HG03442 (cell line): ENCODE results near the gene SLC35E1.

Experiments used
- ATAC-seq: cut with Tn5 transposase; IDR thresholded peaks from one replicate; pipeline ENCODE4 v1.9.1; 2021; ENCODE audit warnings: mild to moderate bottlenecking, moderate library complexity; ENCODE audit not compliant: unreplicated experiment

SLC35E1 gene

DNA sequence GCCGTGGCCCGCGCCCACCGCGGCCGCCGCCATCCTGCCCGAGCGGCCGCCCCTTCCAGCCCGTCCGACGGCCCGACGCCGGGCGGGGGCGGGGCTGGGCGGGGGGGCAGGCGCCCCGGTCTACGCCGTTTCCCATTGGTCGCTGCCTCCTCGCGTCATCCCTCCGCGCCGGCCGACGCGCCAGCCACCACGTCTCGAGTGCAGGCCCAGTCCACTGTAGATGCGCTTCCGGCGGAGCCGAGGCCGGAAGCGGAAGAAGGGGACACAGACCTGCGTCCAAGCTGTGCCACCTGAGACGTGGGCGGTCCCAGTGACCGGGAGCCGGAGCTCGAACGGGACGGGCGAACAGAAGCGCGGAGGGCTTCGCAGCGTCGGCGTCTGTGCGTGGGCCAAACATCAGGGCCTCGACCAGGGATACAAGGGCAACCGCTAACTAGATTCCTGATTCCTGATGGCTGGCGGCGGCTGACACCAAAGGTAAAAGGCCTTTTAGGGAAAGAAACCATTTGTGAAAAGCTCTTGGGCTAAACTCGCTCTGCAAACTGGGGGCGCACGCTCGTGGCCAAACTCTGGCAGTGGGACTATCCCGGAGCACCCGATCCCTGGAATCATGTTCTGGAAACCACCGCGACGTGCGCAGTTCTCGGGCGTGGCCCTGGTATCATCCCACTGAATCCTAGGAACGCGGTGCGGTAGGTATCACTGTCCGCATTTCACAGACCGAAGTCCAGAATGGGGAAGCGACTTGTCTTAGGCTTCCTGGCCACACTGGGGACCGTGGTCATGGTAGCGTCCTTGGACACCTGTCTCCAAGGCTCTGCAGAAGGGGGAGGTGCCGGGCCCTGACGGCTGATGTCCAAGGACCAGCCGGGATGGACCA lies at the start of gene SLC35E1:
TSS of gene SLC35E1 (minus strand) at position 84 of the 880 bp plus-strand sequence. CDS start at position 33, 51 bp downstream.
- peak; percentile 77 for ATAC-seq

DNA sequence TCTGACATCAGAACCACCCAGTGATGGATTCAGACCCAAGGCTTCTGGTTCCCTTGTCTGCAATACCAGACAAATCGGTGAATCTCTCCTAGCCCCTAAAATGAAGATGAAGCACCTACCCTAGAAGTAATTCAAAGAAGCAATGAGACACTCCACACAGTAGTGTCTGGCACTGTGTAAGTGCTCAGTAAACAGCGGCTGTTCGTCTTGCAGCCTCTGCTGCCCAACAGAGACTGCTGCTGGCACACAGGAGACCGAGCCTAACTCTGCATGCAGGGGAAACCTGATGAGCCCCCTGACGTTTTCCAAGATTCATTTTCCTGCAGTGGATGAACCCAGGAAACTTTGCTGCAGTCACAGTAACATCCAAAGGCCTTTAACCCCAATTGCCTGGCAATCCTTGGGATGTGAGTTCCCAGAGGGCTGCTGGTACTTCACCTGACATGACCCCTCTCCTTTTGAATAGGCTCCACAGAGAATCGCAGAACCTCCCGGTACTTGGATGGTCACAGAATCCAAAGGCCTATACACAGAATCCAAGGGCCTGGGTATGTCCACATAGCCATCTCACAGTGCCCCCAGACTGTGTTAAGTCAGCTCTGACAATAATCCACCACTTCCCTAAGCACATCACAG lies 49.1 kb upstream of the SLC35E1 start:
- ATAC-seq, result no peak

DNA sequence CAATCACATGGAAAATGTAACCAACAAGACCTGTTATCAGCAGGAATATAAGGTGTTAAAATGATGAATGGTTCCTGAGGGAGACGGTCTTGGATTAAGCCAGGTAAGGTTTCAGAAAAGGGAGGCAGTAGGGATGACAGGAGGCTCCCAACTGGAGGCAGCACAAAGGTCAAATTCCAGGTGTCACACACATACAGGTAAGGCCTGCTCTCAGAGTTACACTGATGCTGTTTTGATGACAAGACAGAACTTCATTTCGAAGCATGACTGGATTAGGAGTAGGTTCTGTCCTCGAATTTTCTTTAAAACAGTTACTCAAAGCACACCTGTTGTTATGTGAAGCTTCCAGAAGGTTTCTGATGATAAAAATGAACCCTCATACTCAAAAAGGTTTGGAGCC lies 48.4 kb upstream of the SLC35E1 start:
- no peak for ATAC-seq

DNA sequence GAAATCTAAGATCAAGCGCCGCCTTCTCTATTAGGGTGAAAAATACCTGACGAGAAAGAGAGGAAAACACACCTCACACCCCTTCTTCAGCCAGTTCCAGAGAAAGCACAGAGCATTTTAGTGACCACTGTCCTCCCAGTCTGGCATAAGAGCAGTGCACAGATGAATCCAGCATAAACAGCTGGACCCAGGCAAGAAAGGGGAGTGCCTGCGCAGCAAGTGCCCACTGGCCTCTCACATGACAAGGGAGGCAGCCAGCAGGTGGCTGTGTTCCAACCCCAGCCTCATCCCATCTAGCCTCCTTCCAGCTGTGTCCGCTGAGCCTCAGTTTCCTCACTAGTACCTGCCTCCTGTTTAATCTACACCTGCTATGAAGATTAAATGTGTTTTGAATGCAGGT lies 47.8 kb upstream of the SLC35E1 start:
- ATAC-seq, result no peak

DNA sequence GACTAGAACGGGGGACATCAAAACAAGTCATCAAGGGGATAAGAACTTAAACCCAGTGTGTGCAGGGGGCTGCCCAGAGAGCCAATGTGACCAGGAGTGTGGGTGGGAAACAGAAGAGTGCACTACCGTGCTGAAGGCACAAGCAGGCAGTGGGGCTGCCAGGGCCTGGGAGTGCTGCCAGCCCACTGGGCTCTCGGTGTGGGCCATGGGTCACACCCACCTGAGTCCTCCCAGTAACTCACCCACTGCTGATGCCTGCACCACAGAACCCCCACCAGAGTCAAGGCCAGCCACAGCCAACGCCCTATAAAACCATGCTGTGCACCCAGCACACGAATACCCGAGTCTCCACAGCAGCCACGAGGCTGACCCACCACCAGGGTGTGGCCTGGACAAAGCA lies 47.2 kb upstream of the SLC35E1 start:
- no peak for ATAC-seq

DNA sequence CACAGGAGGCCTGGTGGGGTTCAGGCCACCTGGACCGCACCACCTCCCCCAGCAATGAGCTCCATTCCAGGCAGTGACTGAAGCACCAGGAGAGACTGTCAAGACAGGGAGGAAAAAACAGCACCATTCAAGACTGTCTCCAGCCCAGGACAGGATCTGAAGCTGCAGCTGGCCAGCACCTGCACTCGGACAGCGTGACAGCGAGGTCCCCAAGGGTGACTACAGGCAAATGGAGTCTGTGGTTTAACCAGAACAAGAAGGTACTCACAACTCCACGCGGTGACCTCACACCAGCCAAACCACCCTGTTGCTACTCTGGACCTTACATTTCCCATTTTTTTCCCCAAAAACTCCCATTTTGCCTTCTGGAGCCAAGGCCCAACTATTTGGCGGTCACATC lies 46.0 kb upstream of the SLC35E1 start:
- no peak for ATAC-seq

DNA sequence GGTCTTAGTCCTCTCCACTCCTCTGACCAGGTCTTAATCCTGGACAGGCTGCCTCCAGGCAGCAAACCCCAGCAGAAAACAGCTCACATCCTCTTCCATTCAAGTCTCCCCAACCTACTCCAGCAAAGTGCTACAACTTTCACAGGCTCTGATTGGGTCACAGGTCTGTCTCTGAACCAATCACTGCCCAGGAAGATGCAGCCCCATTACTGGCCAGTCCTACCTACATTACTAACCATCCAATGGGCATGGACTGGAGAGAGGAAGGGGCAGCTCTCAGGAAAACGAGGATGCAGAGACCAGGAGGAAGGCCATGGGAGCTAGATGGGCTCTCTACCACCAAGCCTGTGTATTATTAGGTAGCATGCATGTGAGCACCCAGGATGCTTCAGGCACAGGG lies 43.6 kb upstream of the SLC35E1 start:
- ATAC-seq, result no peak

DNA sequence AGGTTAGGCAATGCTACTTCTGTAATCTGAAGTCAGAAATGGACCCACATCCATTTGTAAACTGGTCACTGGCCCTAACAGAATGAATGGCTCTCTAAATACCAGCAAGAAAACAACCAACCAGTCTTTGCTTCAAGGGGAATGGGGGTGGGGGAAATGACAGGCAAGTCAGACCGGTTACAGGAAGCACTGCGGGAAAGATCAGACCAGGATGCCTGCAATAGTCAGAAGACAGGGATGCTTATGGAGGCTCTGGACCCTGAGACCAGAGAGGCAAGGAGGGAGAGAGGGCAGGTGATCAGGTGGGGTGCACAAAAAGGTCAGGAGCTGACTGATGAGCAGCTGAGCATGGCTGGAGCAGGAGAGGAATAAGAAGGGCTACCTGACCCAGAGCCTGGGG lies 42.7 kb upstream of the SLC35E1 start:
- ATAC-seq, result no peak

DNA sequence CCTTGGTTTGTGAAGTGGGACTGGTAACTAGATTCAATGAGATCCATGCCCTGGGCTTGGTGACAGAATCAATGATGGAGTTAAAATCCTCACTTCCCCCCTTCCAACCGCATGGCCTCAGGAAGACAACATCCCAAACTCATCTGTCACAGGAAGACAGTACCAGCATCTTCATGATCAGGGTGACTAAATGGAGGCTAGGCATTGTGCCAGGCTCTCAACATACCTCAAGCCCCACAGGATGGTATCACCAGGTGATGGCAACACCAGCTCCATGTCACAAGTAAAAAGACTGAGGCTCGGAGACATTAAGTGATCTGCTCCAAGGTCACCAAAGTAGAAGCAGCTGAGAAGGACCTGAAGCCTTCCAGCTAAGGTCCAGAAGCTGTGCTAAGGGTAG lies 41.6 kb upstream of the SLC35E1 start:
- no peak for ATAC-seq

DNA sequence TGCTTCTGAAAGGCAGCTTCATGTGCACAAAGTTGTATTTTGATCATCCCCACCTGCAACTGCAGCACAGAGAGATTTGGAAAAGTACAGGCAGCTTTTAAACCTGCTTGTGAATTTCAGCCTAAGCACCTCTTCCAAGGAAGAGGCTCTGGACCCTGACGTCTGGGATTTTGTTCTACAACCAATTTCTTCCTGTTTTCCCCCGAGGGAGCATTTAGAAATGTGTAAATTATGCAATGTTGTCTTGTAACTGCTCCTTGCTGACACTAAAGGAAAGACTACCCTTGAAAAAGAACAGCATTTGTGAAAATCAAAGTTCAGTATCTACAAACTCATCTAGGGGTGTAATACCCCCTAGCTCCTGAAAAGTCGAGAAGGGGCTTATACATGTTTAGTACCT lies 40.4 kb upstream of the SLC35E1 start:
- ATAC-seq, result no peak

DNA sequence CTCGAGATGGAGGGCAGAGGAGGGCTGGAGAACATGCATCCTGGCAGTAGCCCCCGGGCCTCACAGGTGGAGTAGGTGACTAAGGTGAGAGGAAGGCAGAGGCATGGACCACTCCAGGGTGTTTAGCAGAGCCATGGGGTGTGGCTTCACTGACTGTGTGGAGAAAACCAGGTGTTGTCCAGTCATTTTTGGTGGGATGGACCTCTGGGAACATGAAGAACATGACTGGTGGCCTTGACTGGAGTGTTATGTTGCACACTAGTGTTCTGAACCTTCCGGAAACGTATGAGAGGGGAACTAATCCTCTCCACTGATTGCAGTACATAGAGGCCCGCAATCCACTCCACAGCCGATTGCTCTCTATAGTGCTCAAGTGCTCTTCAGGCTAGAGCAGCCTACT lies 38.9 kb upstream of the SLC35E1 start:
- ATAC-seq, result no peak

DNA sequence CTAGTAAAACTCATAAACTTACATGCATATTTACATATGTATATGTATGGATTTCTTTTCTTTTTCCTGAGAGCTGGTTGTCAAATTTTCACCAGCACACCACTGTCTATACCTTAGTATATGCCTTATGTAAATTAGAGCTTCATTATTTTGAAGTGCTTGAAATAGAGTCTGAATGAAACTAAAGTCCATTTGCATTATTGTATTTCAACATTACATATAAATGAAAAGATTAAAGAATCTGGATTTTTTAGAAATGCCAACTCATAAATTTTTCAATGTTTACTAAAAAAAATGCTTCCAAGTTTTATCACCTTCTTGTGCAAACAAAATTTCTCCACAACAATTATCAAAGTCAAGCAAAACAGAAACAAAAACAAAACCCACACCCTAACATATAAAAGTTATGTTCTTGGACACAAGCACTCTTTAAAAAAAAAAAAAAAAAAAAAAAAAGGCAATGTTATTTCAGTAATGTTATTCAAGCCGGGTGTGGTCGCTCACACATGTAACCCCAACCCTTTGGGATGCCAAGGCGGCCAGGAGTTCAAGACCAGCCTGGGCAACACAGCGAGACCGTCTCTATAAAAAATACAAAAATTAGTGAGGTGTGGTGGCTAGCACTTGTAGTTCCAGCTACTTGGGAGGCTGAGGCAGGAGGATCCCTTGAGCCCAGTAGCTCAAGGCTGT lies 37.4 kb upstream of the SLC35E1 start:
- no peak for ATAC-seq

DNA sequence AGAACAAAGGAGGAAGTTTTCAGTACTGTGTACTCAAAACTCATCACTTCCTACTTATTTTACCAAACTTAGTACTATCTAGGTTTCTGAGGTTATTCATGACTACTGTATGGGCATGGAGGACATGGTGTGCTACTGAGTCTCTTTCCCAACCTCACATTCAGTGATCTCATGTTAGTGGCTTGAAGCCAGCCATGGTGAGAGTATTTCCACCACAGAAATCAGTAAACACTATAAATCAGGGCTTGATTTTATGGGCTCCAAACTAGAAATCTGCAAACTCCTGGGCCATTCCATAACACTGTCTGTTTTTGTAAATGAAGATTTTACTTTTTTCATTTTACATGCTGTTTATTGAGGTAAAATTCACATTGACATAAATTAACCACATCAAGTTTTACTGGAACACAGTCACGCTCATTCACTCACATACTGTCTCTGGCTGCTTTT lies 36.1 kb upstream of the SLC35E1 start:
- ATAC-seq, result no peak

DNA sequence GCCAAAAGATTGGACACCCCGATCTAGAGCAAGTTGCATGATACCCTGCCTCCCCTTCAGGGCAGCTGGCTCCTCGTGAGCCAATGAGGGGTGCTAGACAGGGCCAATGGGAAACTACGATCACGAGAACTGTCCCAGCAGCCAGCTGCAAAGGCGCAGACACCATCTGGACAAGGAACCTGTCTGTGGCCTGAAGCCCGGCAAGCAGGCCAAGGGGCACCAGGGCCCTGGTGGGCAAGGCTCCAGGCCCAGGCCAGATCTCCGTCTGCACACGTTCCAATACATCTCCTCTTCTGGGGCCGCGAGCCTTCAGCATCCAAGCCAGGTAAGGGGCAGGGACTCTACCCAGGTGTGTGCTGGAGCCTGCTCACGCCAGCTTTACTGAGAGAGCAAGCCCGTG lies 35.6 kb upstream of the SLC35E1 start:
- ATAC-seq, result no peak

DNA sequence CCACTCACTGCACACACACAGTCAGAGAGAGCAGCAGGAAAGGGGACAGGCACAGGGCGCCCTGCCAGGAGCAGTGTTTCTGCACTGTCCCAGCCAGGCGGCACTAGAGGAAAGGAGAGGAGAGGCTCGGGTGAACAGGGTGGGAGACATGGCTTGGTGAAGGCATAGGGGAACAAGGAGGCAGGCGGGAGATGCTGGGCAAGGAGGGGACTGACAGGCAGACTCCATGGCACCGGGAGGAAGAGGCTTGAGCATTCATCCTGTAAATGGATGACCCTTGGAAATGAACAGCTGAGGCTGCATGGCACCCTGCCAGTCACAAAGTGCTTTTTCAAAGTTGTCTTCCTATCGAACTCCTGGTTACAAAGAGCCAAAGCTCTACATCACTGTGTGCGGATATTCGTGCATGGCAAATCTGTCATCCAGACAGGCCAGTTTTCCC lies 33.4 kb upstream of the SLC35E1 start:
- ATAC-seq, result no peak

DNA sequence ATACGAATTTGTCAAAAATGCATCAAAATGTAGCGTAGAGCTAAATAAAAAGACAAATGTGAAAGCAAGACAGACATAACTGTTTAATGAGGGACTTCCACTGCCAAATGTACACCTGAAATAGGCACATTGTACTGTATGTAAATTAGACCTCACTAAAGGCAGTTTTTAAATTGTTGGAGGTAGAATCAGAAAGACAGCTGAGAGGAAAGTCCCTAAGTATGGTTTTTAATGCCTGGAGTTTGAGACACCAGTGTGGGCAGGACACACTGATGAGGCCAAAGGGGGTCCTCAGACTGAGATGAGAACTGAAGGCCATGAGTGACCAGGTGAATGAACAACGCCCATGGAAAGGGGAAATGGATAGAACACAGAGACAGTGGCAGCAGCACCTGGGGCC lies 32.9 kb upstream of the SLC35E1 start:
- no peak for ATAC-seq

DNA sequence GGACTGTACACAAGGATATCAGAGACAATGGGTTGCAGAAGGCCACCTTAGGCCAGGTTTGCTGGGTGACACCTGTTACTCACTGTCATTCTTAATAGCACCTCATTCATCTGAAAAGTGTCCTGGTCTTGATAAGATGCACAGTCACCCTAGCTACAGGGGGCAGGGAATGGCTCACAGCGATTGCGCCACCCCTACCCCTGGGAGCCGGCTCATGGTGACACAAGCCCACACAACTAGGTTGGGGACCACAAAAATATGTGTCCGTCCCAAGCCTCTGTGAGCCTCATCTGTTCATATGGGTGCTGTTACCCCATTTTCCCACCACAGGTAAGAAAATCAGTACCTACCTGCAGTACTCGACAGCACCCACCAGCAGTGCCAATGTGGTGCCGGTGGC lies 32.4 kb upstream of the SLC35E1 start:
- no peak for ATAC-seq

DNA sequence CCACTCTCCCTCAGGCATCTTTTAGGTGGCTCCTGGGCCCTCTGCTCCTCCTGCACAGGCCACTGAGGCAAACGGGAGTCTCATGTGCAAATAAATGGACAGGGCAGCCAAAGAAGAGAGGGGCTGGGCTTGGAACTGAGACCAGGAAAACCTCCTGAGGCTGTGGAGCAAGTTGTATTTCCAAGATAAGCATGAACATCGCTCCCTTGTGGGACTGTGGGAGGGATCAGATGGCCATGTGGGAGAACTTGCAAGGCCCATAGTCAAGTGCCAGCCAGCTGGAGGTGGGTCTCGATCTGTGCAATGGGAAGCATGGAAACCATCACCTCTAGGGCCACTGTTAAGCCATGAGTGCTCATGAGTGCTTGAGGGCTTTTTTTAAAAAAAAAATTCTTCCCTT lies 30.9 kb upstream of the SLC35E1 start:
- ATAC-seq, result no peak

DNA sequence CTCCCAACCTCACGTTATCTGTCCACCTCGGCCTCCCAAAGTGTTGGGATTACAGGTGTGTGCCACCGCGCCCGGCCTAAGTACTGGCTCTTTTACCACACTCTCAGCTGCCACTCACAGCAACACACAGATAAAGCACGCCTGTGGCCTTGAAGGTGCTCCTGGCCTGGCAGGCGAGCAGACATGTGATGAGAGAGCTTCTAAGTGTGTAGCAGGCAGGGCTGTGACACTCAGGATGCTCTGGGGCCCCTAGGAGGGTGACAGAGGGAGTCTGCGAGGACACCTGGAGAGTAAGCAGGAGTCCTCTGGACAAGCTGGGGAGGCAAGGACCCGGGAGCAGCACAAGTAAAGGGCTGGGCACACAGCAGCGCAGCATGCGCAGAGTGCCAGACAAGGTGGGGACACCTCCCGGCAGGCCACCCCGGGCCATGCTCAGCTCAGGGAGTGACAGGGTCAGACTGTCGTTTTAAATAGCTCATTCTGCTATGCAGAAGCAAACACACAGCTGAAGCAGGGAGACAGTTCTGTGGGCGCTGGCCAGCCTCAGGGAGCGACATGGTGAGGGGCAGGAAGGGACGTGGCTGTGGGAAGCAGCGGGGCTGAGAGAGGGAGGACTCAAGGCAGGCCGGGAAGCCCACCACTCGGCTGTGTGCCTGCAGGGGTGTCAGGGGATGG lies 29.3 kb upstream of the SLC35E1 start:
- ATAC-seq, result no peak

DNA sequence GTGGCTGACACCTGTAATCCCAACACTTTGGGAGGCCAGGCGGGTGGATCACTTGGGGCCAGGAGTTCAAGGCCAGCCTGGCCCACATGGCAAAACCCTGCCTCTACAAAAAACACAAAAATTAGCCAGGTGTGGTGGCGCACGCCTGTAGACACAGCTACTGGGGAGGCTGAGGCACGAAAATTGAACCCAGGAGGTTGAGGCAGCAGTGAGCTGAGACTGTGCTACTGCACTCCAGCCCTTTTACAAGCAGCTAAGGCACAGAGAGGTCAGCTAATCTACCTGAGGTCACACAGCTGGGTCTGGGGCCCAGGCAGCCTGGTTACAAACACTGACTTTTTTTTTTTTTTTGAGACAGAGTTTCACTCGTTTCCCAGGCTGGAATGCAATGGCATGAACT lies 28.6 kb upstream of the SLC35E1 start:
- no peak for ATAC-seq

DNA sequence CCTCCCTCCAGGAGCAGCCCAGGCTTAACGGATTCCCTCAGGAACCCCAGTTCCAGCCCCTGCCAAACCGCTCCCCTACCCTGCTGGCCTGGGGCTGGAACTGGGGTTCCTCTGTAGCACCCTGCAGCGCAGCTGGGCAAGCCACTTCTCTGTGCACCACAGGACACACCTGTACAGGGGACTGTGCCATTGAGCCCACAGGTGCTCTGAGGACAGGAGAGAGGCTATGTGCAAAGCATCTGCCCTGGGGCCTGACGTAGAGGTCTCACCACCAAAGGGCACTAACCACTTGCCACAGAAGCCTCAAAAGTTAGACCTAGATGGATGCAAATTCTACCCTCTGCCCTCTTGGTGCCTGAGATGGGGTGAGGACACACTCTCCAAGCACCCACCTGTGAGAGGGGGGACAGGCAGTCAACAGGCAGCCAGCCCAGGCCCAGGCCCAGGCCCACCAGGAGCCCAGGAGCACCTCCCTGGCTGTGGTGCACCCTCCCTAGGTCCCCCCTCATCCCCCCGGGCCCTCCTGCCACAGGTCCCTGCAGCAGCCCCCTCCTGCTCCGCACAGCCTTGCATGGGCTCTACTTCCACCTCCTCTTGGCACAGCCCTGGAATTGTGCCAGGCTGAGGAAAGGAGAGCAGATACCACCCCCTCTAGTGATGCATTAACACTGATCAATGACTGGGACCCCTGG lies 27.6 kb upstream of the SLC35E1 start:
- ATAC-seq, result no peak
